ENCODE measurements around the gene SUGCT. TPM values are rescaled to one million over a fixed set of nuclear protein-coding genes. Genes with fewer than 3 reads are reported as not detected.

SUGCT gene
- total RNA-seq, 2 experiments from 2014 or later, result 1.2 to 1.9 TPM

DNA sequence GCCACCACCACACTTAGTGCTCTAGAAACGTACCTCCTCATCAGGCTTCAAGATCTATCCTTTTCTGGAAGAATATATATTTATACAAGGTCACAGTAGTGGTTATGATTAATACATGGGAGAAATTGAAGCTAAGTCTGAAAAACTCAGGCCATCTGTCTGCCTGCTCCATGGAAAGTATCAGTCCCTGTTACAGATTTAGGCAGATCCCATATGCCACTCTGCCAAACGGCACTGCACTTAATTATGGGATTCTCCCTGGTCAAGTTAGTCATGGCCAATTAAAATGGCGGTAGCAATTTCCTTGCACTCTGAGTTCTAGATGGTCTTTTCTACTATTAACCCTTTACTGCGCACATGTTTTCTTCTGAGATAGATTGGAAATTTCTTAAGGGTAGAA lies 740.0 kb downstream of the SUGCT start:
- H3K27ac Mint-ChIP-seq, result no peak overlapping the region
- H3K27me3 Mint-ChIP-seq, result no peaks in the 10 kb centered on the region
- ATAC-seq (no peak), DNase-seq (no peak)
- no peaks in the 10 kb centered on the region for H3K36me3 Mint-ChIP-seq (ENCODE audit: low read depth)
- intact Hi-C loops (cut with DNase I, micrococcal nuclease), result no loop called here
- H3K9me3 Mint-ChIP-seq (ENCODE audit: low read depth), result peaks cover 2% of the 10 kb centered on the region
- CTCF ChIA-PET, result no interaction called here
- H3K4me3 Mint-ChIP-seq, result no peak overlapping the region
- POLR2A ChIA-PET, result no interaction called here
- H3K4me1 Mint-ChIP-seq, result no peaks in the 10 kb centered on the region

DNA sequence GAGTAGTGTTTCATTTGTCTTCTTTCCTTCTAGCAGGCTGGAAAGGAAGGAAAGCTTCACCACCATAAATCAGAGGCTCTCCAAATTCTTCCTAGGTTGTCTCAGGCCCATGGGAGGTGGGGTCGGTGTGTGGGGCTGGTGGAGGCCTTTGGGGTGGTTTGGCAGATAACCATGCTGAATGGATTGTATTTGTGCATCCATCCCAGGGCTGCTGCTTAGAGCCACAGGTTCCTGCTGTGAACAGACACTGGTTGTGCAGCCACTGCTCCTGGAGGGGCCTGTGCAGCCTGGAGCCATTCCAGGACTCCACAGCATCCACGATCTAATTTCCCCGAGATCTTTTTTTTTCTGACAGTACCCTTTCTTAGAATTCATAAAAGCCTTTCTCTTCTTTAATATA lies 741.8 kb downstream of the SUGCT start:
- CTCF ChIA-PET, result no interaction called here

DNA sequence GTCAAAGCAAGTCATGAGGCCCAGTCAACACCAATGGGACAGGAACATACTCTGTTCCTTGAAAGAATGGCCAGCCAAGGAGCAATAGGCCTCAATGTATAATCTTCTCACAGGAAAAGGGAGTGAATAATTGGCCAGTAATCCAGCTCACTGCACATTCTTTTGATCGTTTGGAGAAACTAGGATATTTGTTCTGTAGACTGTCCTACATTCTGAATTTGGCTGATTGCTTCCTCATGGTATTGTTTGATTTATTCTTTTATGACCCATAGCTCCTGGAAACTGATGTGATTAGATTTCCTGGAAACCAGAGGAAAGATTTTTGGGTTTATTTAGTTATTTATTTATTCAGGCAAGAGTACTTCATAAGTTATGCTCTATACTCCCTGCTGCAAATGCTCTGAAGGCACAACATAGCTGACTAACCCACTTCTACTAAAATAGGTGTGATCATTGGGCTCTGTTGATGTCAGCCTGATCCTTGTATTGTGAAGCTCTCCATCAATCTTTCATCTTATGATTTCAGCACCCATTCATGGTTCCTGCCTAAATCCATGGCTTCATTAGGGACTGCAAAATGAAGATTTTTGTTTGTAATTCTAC lies 745.2 kb downstream of the SUGCT start:
- Mint-ChIP-seq H3K4me3 (no peak overlapping the region), H3K9me3 (ENCODE audit: low read depth) (no peaks in the 10 kb centered on the region), H3K36me3 (ENCODE audit: low read depth) (no peaks in the 10 kb centered on the region), H3K4me1 (no peaks in the 10 kb centered on the region), H3K27me3 (no peaks in the 10 kb centered on the region), H3K27ac (no peak overlapping the region)
- ChIA-PET POLR2A (no interaction called here), CTCF (no interaction called here)
- intact Hi-C loops (cut with DNase I, micrococcal nuclease), result no loop called here
- DNase-seq (no peak), ATAC-seq (no peak)

More for the DNA sequence above, 741.8 kb downstream of the SUGCT start:
- ATAC-seq (no peak), DNase-seq (no peak)
- Mint-ChIP-seq H3K4me3 (no peak overlapping the region), H3K36me3 (ENCODE audit: low read depth) (no peaks in the 10 kb centered on the region), H3K27me3 (no peaks in the 10 kb centered on the region), H3K4me1 (no peaks in the 10 kb centered on the region), H3K27ac (no peak overlapping the region), H3K9me3 (ENCODE audit: low read depth) (peaks cover 1% of the 10 kb centered on the region)
- intact Hi-C loops (cut with DNase I, micrococcal nuclease), result no loop called here
- POLR2A ChIA-PET, result no interaction called here

DNA sequence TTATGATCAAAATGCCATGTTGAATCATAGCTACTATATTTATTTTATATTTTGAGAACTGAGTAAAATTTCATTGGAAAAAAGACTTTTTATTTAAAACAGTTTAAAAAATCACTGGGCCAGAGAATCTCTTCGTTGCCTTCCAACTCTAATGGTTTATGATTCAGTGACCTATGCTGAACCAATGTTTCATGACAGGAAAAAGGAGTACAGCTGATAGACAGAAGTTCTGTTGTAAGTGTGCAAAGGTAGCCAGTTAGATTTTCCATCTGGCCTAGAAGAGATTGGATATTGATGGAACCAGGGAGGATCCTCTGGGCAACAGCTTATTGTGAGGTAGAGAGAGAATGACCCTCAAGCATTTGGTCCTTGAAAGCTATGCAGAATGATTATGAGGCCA lies 745.8 kb downstream of the SUGCT start:
- no peaks in the 10 kb centered on the region for H3K36me3 Mint-ChIP-seq (ENCODE audit: low read depth)
- intact Hi-C loops (cut with DNase I, micrococcal nuclease), result no loop called here
- no peak overlapping the region for H3K4me3 Mint-ChIP-seq
- no peaks in the 10 kb centered on the region for H3K9me3 Mint-ChIP-seq (ENCODE audit: low read depth)
- no peak for ATAC-seq
- no peak for DNase-seq
- CTCF ChIA-PET, result no interaction called here
- no peaks in the 10 kb centered on the region for H3K27me3 Mint-ChIP-seq
- H3K4me1 Mint-ChIP-seq, result no peaks in the 10 kb centered on the region
- POLR2A ChIA-PET, result no interaction called here
- H3K27ac Mint-ChIP-seq, result no peak overlapping the region

DNA sequence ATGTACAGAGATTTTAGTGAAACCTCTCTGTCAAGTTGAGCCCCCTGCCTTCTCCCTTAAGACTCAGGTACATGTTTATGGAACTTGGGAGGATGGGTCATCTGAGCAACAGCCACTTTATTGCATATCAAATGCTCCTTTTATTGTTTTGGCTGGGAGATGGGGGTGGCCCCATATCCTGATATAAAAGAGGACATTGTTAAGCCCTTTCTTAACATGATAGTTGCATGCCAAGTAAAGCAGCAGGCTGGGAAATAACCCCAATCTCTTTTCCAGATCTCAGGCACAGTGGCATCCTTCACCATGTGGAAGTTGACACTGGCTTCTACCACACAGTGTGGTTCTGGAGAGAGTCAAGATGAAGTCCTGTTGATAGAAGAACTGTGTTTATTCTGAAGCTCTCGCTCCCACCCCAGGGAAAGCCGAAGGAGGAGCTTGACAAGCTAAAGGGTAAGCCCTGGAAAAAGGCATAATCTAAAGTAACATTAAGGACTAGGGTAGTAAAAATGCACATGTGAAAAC lies 746.7 kb downstream of the SUGCT start:
- CTCF ChIA-PET, result no interaction called here
- H3K4me1 Mint-ChIP-seq, result no peaks in the 10 kb centered on the region
- no peaks in the 10 kb centered on the region for H3K27me3 Mint-ChIP-seq
- ATAC-seq (no peak), DNase-seq (no peak)
- H3K9me3 Mint-ChIP-seq (ENCODE audit: low read depth), result no peaks in the 10 kb centered on the region
- no peak overlapping the region for H3K27ac Mint-ChIP-seq
- no peaks in the 10 kb centered on the region for H3K36me3 Mint-ChIP-seq (ENCODE audit: low read depth)
- POLR2A ChIA-PET, result no interaction called here
- no peak overlapping the region for H3K4me3 Mint-ChIP-seq
- intact Hi-C loops (cut with DNase I, micrococcal nuclease), result no loop called here

DNA sequence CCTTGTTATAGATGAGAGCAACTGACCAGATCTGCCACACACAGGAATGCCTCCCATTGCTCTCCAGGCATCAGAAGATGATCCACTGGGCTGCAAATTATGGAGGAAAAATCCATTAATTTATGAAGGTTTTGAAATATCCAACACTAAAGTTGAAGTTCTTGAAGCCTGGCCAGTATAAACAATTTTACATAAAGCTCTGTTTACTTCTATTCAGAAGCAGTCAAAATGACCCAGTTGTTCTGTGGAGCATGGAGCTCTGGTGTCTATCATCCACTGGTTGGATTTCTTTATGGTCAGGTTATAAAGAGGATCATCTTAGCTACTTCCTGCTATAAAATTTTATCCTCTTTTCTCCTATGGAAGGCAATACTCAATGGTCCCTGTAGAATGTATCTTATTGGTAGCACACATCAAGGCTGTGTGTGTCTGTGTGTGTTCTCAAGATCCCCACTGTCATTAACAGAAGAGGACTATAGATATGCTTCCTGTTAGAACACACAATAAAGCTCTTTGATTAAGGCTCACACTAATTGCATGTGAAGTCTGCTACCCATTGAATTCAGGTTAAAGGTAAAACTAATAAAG lies 747.4 kb downstream of the SUGCT start:
- ATAC-seq (no peak), DNase-seq (no peak)
- POLR2A ChIA-PET, result no interaction called here
- no peaks in the 10 kb centered on the region for H3K27me3 Mint-ChIP-seq
- peaks cover 3% of the 10 kb centered on the region for H3K9me3 Mint-ChIP-seq (ENCODE audit: low read depth)
- intact Hi-C loops (cut with DNase I, micrococcal nuclease), result no loop called here
- no peaks in the 10 kb centered on the region for H3K4me1 Mint-ChIP-seq
- no peak overlapping the region for H3K27ac Mint-ChIP-seq
- no peak overlapping the region for H3K4me3 Mint-ChIP-seq
- no peaks in the 10 kb centered on the region for H3K36me3 Mint-ChIP-seq (ENCODE audit: low read depth)
- CTCF ChIA-PET, result no interaction called here

DNA sequence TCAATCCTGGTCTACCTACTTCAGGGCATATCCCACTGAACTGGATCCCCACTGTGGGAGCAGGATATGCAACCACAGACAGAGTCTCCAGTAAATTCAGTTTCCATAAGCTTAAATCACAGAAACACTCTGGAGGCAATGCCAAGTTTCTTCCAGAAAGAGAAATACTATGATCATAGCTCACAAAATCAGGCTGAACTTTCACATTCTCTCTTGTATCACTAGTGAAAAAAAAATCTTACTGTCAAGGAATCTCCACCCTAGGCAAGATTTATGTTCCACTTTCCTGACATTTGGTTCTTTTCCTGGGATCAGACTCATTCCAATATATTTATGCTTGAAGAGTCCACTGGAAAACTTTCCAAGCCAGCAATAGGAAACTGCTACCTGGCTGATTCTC lies 749.0 kb downstream of the SUGCT start:
- ChIA-PET POLR2A (no interaction called here), CTCF (no interaction called here)
- DNase-seq, result no peak
- no peak overlapping the region for H3K27ac Mint-ChIP-seq
- intact Hi-C loops (cut with DNase I, micrococcal nuclease), result no loop called here
- peaks cover 3% of the 10 kb centered on the region for H3K9me3 Mint-ChIP-seq (ENCODE audit: low read depth)
- no peaks in the 10 kb centered on the region for H3K27me3 Mint-ChIP-seq
- no peaks in the 10 kb centered on the region for H3K4me1 Mint-ChIP-seq
- ATAC-seq, result no peak
- H3K4me3 Mint-ChIP-seq, result no peak overlapping the region
- H3K36me3 Mint-ChIP-seq (ENCODE audit: low read depth), result no peaks in the 10 kb centered on the region

DNA sequence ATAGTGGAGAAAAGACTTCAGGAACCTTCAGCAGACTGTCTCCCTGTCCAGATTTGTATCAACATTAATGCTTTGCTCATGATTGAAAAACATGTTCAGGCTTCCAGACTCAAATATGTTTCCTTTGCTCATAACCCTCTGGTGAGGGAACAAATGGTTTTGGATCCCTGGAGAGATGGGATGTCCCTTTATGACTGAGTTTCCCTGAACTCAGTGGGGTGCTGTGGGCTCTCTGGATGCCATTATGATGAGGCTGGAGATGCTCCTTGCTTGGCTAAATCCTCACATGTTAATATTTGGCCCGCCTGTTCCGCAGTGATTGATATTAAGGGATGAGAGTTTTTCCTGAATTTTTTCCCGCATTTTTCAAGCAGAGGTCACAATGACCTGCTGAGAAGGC lies 749.4 kb downstream of the SUGCT start:
- intact Hi-C loops (cut with DNase I, micrococcal nuclease), result no loop called here
- no peaks in the 10 kb centered on the region for H3K4me1 Mint-ChIP-seq
- H3K27me3 Mint-ChIP-seq, result no peaks in the 10 kb centered on the region
- DNase-seq (no peak), ATAC-seq (no peak)
- POLR2A ChIA-PET, result no interaction called here
- CTCF ChIA-PET, result no interaction called here
- H3K4me3 Mint-ChIP-seq, result no peak overlapping the region
- no peak overlapping the region for H3K27ac Mint-ChIP-seq
- peaks cover 3% of the 10 kb centered on the region for H3K9me3 Mint-ChIP-seq (ENCODE audit: low read depth)
- H3K36me3 Mint-ChIP-seq (ENCODE audit: low read depth), result no peaks in the 10 kb centered on the region

DNA sequence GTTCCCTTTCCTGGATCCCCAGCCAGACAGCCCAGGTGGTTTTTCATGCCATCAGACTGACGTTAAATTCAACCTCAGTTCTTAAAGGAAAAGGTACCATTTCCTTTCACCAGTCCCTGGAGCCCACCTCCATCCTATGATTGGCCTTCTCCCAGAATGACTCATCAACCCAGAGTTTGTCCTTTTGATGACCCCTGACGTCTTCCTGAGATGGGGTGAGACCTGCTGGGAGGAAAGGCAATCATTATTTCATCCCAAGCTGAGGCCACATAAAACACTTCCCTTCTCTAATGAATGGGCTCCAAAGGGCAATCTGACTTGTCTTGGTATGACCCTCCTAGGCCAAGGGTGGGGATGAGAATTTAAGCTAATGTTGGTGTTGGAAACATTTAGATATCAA lies 750.7 kb downstream of the SUGCT start:
- ATAC-seq (no peak), DNase-seq (no peak)
- Mint-ChIP-seq H3K9me3 (ENCODE audit: low read depth) (peaks cover 7% of the 10 kb centered on the region), H3K36me3 (ENCODE audit: low read depth) (no peaks in the 10 kb centered on the region), H3K27me3 (no peaks in the 10 kb centered on the region), H3K4me3 (no peak overlapping the region), H3K4me1 (no peaks in the 10 kb centered on the region), H3K27ac (no peak overlapping the region)
- intact Hi-C loops (cut with DNase I, micrococcal nuclease), result no loop called here
- ChIA-PET POLR2A (no interaction called here), CTCF (no interaction called here)

DNA sequence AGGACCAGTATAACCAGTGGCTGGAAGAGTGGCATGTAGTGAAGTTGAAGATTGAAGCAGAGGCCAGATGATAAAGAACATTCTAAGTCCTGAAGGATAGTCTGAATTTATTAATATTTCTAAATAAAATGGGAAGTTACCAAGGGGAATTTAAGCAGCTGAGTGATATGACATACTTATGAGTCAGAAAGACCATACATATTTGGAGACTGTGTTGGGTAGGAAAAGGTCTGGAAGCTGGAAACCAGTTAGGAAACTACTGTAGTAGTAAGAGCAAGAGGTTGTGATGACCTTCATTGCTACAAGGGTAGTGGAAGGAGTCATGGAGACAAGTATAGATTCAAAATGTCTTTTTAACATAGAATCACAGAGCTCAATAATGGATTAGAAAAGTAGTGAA lies 752.3 kb downstream of the SUGCT start:
- CTCF ChIA-PET, result no interaction called here
- no peaks in the 10 kb centered on the region for H3K27me3 Mint-ChIP-seq

DNA sequence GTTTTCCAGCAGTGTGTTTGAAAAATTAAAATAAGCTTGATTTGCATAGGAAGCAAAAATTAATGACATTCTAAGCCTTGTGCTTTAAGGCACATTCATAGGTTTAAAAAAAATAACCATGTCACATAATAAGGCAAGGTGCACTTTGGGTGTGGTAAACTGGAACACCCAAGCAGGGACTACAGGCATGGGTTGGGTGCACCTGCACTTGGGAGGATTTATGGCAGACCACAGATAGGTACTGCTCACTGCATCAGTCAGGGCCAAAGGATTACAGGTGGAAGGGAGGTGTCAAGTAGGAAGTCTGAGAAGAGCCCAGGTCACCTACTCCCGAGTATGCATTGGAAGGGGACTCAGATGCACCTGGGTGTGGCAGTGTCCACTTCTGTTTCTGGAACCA lies 753.7 kb downstream of the SUGCT start:
- Mint-ChIP-seq H3K9me3 (ENCODE audit: low read depth) (peaks cover 18% of the 10 kb centered on the region), H3K27me3 (no peaks in the 10 kb centered on the region), H3K27ac (no peak overlapping the region), H3K4me1 (no peaks in the 10 kb centered on the region), H3K4me3 (no peak overlapping the region), H3K36me3 (ENCODE audit: low read depth) (no peaks in the 10 kb centered on the region)
- POLR2A ChIA-PET, result no interaction called here
- intact Hi-C loops (cut with DNase I, micrococcal nuclease), result no loop called here
- CTCF ChIA-PET, result no interaction called here
- DNase-seq, result no peak
- ATAC-seq, result no peak

More for the DNA sequence above, 752.3 kb downstream of the SUGCT start:
- no peaks in the 10 kb centered on the region for H3K4me1 Mint-ChIP-seq
- peaks cover 15% of the 10 kb centered on the region for H3K9me3 Mint-ChIP-seq (ENCODE audit: low read depth)
- H3K27ac Mint-ChIP-seq, result no peak overlapping the region
- intact Hi-C loops (cut with DNase I, micrococcal nuclease), result no loop called here
- H3K4me3 Mint-ChIP-seq, result no peak overlapping the region
- no peak for ATAC-seq
- POLR2A ChIA-PET, result no interaction called here
- no peaks in the 10 kb centered on the region for H3K36me3 Mint-ChIP-seq (ENCODE audit: low read depth)
- no peak for DNase-seq

DNA sequence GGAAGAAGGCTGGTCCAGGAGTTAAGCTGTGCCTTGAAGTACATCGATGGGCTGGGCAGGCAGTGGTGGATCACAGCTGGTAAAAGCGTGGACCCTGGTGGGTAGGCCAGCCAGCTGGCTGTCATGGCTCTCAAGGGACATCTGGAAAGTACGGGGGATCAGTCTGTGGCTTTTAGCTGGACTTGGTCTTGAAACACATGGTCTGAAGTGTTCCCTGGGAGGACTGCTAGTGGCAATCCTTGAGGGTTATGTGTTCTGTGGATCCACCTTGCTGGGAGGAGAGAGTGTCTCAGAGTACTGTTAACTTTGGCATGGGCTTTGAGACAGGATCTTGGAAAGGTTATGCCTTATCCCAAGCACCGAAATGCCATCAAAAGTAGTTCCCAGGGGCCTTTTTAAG lies 754.3 kb downstream of the SUGCT start:
- ATAC-seq (no peak), DNase-seq (no peak)
- CTCF ChIA-PET, result no interaction called here
- Mint-ChIP-seq H3K9me3 (ENCODE audit: low read depth) (peaks cover 18% of the 10 kb centered on the region), H3K4me3 (no peak overlapping the region), H3K27ac (no peak overlapping the region), H3K4me1 (no peaks in the 10 kb centered on the region), H3K27me3 (no peaks in the 10 kb centered on the region), H3K36me3 (ENCODE audit: low read depth) (no peaks in the 10 kb centered on the region)
- intact Hi-C loops (cut with DNase I, micrococcal nuclease), result no loop called here
- POLR2A ChIA-PET, result no interaction called here

DNA sequence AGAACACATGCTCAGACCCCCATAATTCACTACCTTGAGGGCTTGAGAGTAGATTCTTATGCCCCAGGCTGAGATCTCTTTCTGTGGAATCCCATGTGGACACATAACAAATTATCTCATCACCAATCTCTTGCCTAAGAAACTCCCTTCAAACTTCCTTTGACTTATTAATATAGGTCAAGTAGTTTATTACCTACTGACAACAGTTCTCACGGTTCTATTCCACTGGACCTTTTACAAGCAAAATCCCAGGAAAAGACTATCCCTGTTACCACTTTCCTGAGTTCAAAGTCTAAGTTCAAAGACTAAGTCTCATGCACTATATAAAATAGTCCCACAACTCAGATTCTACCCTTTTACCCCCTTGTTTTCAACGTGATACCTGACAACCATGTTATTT lies 754.7 kb downstream of the SUGCT start:
- H3K27me3 Mint-ChIP-seq, result no peaks in the 10 kb centered on the region
- ATAC-seq, result no peak

More for the DNA sequence above, 754.7 kb downstream of the SUGCT start:
- CTCF ChIA-PET, result interaction anchor here (0.5 kb wide), 1 partner anchor 805 kb away, joined by 4 read pairs; no protein-coding TSS in a partner anchor
- Mint-ChIP-seq H3K9me3 (ENCODE audit: low read depth) (peaks cover 18% of the 10 kb centered on the region), H3K36me3 (ENCODE audit: low read depth) (no peaks in the 10 kb centered on the region), H3K27ac (no peak overlapping the region), H3K4me1 (no peaks in the 10 kb centered on the region), H3K4me3 (no peak overlapping the region)
- POLR2A ChIA-PET, result no interaction called here
- intact Hi-C loops (cut with DNase I, micrococcal nuclease), result no loop called here
- no peak for DNase-seq
